OCI-LY1 (cell line): ENCODE measurements around the gene CD164L2.

Source experiments
- CTCF ChIP-seq: fragments of 200-600 bp; sonication (generic), shearing (Covaris generic); IDR thresholded peaks from 2 replicates; pipeline ENCODE4 v1.5.1; 2017; ENCODE audit warnings: mild to moderate bottlenecking, antibody characterized with exemption, low read length, moderate library complexity, mixed read lengths
- EZH2 ChIP-seq: fragments of 200-600 bp; sonication (generic), shearing (Covaris generic); IDR thresholded peaks from 2 replicates; pipeline ENCODE4 v1.8.0; 2017; ENCODE audit warnings: borderline replicate concordance, mixed run types, mild to moderate bottlenecking, antibody characterized with exemption, low read length, moderate library complexity, mixed read lengths

DNA sequence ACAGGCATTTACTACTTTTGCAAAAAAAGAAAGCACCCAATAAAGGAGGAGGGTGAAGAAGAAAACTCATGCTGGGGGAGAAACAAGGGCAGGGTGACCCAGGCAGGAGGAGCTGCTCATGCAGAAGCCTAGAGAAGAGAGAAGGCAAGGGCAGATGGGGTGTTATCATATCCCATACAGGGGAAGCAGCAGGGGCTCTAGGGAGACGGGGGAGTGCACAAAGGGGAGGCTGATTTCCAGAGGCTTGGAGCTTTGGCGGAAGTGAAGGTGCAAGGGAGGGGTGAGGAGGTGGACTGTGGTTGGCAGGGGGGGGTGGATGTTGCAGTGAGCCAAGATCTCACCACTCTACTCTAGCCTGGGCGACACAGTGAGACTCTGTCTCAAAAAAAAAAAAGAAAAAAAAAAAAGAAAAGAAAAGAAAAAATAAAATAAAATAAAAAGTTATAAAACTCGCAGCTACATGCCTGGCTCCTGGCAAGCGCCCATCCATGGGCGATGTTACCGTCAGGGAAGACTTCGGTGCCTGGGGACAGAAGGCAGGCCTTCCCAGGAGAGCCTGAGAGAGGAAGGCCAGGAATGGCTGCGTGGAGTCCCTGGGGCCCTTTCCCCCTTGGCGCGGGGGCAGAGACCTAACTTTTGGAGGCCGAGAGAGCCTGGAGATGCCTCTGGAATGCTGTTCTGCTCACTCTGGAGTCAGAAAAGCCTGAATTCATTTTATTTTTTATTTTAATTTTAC, 5.2 kb downstream of the CD164L2 start:
- TF ChIP-seq CTCF (no peak), EZH2 (no peak)
